GM12891 (cell line): ENCODE measurements around the gene TMEM145. TPM values are rescaled to one million over a fixed set of nuclear protein-coding genes. Genes with fewer than 3 reads are reported as not detected.
"Not testable (repeated sequence)": the region's sequence is repeated elsewhere in the genome, so short reads cannot be mapped to it uniquely, and the experiment has no call there.

Experiments used
- DNase-seq: peaks from one replicate; pipeline ENCODE4 v3.0.0; 2011; ENCODE audit warnings: low spot score; ENCODE audit not compliant: insufficient read length
- FAIRE-seq: peaks from 2 replicates; lab custom pipeline; 2011; peaks lifted over from hg19 to GRCh38; lab: Jason Lieb, UNC
- PAX5 ChIP-seq: IDR thresholded peaks from 2 replicates; pipeline ENCODE4 v1.6.1; 2011; ENCODE audit warnings: low read length, moderate library complexity, mild to moderate bottlenecking; ENCODE audit not compliant: insufficient read depth, severe bottlenecking
- POLR2A ChIP-seq: IDR thresholded peaks from 2 replicates; pipeline ENCODE4 v1.6.1; 2011; ENCODE audit warnings: low read depth, low read length, control low read depth
- POLR2AphosphoS5 ChIP-seq: IDR thresholded peaks from 2 replicates; pipeline ENCODE4 v1.6.1; 2011; ENCODE audit warnings: low read depth, low read length, control low read depth
- POU2F2 ChIP-seq: IDR thresholded peaks from 2 replicates; pipeline ENCODE4 v1.6.1; 2011; ENCODE audit warnings: low read depth, mild to moderate bottlenecking, control low read depth, low read length, moderate library complexity
- SPI1 ChIP-seq: IDR thresholded peaks from 2 replicates; pipeline ENCODE4 v1.6.1; 2011; ENCODE audit warnings: low read depth, low read length, control low read depth
- TAF1 ChIP-seq: IDR thresholded peaks from 2 replicates; pipeline ENCODE4 v1.6.1; 2011; ENCODE audit warnings: low read depth, low read length, control low read depth
- polyA plus RNA-seq: library from polyadenylated mRNA; unstranded; fragments of >200 nt; gene quantifications from one replicate; pipeline ENCODE4 v1.2.1, GENCODE V29; 2012; ENCODE audit warnings: low read depth, missing spikeins, inconsistent platforms; ENCODE audit not compliant: missing spikeins

The TMEM145 gene
- 0.28 TPM for polyA plus RNA-seq

- no peak for TF ChIP-seq SPI1
- TF ChIP-seq PAX5 = no peak
- peak; percentile 54 for FAIRE-seq
- peak; percentile 82 for DNase-seq
Measured at GRCh38 chr19:42313096-42313839, at the start of gene TMEM145. TMEM145 (plus strand) TSS chr19:42313309; CDS start chr19:42313377, 68 bp downstream.

- FAIRE-seq, DNase-seq: not testable (repeated sequence)
Measured at GRCh38 chr19:42266105-42266504, 47.0 kb upstream of the TMEM145 start.

GRCh38 chr19:42266928-42267603 lies 46.0 kb upstream of the TMEM145 start:
- FAIRE-seq, DNase-seq: not testable (repeated sequence)

- no peak for TF ChIP-seq POLR2AphosphoS5
- TF ChIP-seq PAX5 = no peak
- no peak for TF ChIP-seq POLR2A
- no peak for TF ChIP-seq SPI1
- no peak for TF ChIP-seq TAF1
- no peak for TF ChIP-seq POU2F2
- DNase-seq (no peak), FAIRE-seq (no peak)
Measured at GRCh38 chr19:42267644-42268141, 45.4 kb upstream of the TMEM145 start.

- peak; percentile 87 for DNase-seq
- TF ChIP-seq POLR2A (no peak), PAX5 (peak; percentile 12), POLR2AphosphoS5 (0 out of 2 replicates have a peak, but pooled peaks have one; percentile 22), TAF1 (0 out of 2 replicates have a peak, but pooled peaks have one; percentile 46), POU2F2 (peak; percentile 30; the same call in 1 of the 2 replicates), SPI1 (peak; percentile 39)
- peak; percentile 99 for FAIRE-seq
Measured at GRCh38 chr19:42268142-42268703, 44.9 kb upstream of the TMEM145 start.

GRCh38 chr19:42268704-42269477 lies 44.2 kb upstream of the TMEM145 start, which contains the start of gene CIC:
CIC (plus strand) TSS chr19:42269252; CDS start chr19:42271784, 2,532 bp downstream.
- 0 out of 2 replicates have a peak, but pooled peaks have one; percentile 44 for TF ChIP-seq POU2F2
- no peak for TF ChIP-seq SPI1
- DNase-seq = peak; percentile 94
- no peak for FAIRE-seq

GRCh38 chr19:42269478-42270345 lies 43.4 kb upstream of the TMEM145 start:
- FAIRE-seq (peak; percentile 59), DNase-seq (no peak)
- TF ChIP-seq SPI1 (no peak), POU2F2 (peak; percentile 26; the same call in 1 of the 2 replicates)

GRCh38 chr19:42270346-42271044 lies 42.6 kb upstream of the TMEM145 start:
- DNase-seq (no peak), FAIRE-seq (peak; percentile 97)

GRCh38 chr19:42271045-42271419 lies 42.1 kb upstream of the TMEM145 start:
- TF ChIP-seq POU2F2 (no peak), PAX5 (no peak), SPI1 (no peak), POLR2A (no peak), TAF1 (no peak), POLR2AphosphoS5 (no peak)
- FAIRE-seq (peak; percentile 13), DNase-seq (no peak)

More at GRCh38 chr19:42270346-42271044, 42.6 kb upstream of the TMEM145 start:
- TF ChIP-seq PAX5 (no peak), TAF1 (peak; percentile 53), POLR2A (peak; percentile 37; the same call in 1 of the 2 replicates), POLR2AphosphoS5 (no peak; the same call in 1 of the 2 replicates), POU2F2 (0 out of 2 replicates have a peak, but pooled peaks have one; percentile 35), SPI1 (no peak)
